GM19351 (cell line): ENCODE measurements around the gene PRR13.
"Not testable (repeated sequence)": the region's sequence is repeated elsewhere in the genome, so short reads cannot be mapped to it uniquely, and the experiment has no call there.

ENCODE experiments used
- ATAC-seq: cut with Tn5 transposase; IDR thresholded peaks from one replicate; pipeline ENCODE4 v1.9.1; 2021; ENCODE audit warnings: mild to moderate bottlenecking, moderate library complexity; ENCODE audit not compliant: unreplicated experiment

The PRR13 gene, protein sequence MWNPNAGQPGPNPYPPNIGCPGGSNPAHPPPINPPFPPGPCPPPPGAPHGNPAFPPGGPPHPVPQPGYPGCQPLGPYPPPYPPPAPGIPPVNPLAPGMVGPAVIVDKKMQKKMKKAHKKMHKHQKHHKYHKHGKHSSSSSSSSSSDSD

DNA sequence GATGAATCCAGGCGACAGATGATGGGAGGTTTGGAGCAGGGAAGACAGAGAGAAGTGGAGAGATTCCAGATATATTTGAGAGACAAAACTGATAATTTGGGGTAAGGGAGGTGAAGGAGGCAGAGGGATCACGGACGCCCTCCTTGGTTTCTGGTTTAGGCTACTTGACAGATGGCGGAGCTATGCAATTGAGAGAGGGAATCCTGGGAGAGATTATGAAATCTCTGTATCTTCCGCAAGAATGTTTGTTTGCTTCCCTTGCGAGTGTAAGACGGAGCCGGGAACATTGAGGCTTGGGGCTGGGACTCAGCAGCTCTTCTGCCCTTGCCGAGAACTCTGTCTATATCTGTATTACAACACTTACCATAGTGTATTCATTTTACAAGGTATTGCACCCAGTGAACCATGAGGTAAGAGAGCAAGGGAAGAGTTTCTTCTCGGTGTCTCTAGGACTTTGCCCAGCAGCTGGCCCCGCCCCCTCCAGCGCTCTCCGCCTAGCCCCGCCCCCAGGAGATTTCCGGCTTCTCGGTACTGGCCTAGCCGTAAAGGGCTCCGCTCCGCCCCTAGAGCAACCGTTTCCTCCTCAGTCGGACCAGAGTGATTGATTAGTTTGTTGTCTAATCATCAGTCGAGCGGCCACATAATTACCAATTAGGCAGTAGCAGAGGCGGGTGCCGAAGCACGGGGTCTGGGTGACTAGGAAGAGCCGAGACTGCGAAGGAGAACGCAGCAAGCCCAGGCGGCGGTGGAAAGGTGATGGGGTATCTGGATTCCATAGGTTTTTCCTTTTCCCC, at the start of gene PRR13:
Gene PRR13, plus strand, starts transcription at position 695 of the 794 bp plus-strand sequence. CDS start 981 bp downstream, outside the sequence.
- ATAC-seq, result peak; percentile 99

DNA sequence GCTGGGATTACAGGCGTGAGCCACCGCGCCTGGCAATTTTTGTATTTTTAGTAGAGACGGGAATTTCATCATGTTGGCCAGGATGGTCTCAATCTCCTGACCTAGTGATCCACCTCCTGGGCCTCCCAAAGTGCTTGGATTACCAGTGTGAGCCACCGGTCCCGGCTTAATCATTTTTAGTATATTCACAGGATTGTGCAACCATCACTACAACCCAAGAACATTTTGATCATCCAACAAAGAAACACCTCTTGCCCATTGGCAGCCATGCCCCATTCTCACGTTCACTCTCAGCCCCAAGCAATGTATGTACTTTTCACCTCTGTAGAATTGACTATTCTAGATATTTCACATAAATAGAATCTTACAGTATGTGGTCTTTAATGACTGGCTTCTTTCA, 41.6 kb upstream of the PRR13 start:
- no peak for ATAC-seq

DNA sequence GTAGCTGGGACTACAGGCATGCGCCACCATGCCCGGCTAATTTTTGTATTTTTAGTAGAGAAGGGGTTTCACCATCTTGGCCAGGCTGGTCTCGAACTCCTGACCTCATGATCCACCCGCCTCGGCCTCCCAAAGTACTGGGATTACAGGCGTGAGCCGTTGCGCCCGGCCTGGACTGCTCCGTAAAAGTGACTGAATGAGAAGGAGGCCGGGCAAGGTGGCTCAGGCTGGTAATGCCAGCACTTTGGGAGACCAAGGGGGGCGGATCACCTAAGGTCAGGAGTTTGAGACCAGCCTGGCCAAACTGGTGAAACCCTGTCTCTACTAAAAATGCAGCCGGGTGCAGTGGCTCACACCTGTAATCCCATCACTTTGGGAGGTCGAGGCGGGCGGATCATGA, 39.2 kb upstream of the PRR13 start:
- not testable (repeated sequence) for ATAC-seq

DNA sequence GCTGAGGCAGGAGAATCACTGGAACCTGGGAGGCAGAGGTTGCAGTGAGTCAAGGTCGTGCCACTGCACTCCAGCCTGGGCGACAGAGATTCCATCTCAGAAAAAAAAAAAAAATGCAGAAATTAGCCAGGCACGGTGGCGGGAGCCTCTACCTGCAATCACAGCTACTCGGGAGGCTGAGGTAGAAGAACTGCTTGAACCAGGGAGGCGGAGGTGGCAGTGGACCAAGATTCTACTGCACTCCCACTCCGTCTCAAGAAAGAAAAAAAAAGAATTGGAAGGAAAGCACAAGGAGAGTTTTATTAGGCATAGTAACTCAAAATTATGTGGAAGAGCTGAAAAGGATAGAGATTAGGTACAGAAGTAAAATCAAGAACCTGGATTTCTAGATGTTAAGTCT, 38.7 kb upstream of the PRR13 start:
- no peak for ATAC-seq

DNA sequence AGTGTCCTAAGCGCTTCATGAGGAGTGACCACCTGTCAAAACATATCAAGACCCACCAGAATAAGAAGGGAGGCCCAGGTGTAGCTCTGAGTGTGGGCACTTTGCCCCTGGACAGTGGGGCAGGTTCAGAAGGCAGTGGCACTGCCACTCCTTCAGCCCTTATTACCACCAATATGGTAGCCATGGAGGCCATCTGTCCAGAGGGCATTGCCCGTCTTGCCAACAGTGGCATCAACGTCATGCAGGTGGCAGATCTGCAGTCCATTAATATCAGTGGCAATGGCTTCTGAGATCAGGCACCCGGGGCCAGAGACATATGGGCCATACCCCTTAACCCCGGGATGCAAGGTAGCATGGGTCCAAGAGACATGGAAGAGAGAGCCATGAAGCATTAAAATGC, 30.6 kb upstream of the PRR13 start:
- no peak for ATAC-seq

DNA sequence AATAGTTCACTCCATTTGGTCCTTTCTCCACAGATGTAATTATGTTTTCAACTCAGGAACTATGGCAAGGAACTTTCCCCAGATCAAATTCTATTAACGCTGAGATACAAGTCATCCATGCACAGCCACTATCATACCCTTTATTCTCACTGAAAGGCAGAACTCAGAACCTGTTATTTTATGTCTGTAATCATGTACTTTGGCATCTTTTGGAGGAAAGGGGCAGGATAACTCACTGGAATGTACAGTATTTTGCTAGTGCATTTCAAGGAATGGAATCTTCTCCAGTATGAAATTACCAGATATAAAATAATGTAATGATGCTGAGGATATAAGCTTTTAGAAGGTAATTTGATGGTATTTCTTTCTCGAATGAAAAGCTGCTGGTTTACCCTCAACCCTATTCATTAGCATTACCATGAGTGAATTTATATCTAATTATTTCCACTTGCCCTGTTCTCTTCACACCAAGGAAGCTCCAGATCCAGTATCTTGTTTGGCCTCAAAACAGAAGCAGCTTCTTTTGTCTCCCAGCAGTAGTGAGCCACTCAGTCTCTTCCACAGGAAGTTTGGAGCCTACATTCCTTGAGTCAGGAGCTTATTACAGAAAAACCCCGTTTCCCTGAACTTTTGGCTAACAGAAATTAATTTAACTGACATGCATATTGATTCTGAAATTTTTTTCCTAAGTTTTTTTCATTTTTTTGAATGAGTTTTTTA, 27.9 kb upstream of the PRR13 start:
- ATAC-seq, result no peak

DNA sequence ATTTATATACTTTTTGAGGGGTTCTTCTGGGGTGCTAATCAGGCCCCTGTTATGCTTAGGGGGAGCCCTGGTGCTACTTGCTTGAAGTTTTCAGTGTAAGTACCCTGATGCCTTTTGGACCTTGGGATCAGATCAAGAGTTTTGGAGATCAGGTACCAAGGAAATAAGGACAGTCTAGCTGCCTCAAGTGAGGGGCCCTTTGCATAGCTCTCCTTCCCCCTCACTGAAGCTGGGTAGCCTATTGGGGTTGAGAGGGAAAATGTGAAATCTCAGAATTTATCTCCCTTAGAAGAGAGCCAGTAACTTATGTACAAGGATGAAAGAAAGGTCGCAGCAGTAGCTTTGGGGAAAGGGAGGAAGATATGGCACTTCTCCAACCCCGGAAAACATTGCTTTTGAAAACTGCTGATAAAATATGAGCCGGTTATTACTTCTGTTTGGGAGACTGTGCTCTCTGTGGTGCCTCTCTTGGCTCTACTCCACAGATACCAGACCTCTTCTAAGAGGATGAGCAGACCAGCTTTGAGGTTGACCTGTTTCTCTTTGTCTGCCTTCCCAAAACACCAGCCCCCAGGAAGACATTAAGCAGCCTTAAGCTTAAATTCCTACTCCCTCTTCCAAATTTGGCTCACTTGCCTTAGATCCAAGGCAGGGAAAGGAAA, 26.6 kb upstream of the PRR13 start:
- no peak for ATAC-seq

DNA sequence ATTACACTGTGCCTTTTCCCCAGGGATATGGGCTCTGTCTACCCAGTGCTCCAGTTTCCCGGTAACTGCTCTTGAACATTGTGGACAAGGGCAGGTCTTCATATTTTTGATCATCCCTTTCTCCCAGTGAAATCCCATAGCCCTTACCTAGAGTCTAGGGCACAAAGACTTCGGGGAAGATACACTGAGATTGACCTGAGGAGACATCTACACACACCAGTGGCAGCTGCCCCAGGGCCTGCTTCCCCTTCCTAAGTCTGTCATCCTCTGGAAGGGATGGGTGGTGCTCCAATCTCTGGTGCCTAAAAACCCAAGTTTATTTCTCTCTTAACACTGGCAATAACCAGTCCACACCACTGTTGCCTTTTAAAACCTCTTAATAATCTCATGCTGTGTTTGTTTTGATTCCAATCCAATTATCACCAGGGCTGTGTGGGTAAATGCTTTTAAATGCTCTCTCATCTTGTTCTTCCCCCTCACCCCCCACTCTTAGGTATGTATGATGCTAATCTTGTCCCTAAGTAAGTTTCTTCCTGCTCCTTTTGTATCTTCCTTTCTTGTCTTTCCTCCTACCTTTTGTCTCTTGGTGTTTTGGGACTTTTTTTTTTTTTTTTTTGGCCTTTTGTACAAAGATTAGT, 25.7 kb upstream of the PRR13 start:
- ATAC-seq, result not testable (repeated sequence)

DNA sequence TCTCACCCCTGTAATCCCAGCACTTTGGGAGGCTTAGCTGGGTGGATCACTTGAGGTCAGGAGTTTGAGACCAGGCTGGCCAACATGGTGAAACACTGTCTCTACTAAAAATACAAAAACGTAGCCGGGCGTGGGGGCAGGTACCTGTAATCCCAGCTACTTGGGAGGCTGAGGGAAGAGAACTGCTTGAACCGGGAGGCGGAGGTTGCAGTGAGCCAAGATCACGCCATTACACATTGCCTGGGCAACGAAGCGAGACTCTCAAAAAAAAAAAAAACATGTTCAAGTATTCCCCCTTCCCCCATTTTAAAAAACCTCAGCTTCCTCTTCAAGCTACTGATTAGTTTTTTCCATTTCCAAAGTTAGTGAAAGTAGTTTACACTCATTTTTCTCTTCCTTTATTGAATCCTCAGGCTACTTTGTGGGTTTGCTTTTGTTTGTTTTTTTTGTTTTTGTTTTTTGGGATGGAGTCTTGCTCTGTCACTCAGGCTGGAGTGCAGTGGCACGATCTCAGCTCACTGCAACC, 24.2 kb upstream of the PRR13 start:
- ATAC-seq, result not testable (repeated sequence)

DNA sequence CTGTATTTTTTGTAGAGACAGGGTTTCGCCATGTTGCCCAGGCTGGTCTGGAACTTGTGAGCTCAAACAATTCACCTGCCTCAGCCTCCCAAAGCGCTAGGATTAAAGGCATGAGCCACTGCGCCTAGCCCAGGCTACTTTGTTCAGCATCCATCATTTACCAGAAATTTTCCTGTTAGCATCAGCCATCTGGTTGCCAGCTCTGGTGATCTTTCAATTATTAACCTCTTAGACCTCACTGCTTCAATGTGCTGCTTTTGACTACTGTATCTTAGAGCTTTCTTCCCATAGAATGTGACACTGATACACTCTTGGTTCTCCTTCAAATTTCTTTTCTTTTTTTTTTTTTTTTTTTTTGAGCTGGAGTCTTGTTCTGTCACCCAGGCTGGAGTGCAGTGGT, 23.3 kb upstream of the PRR13 start:
- ATAC-seq, result no peak

DNA sequence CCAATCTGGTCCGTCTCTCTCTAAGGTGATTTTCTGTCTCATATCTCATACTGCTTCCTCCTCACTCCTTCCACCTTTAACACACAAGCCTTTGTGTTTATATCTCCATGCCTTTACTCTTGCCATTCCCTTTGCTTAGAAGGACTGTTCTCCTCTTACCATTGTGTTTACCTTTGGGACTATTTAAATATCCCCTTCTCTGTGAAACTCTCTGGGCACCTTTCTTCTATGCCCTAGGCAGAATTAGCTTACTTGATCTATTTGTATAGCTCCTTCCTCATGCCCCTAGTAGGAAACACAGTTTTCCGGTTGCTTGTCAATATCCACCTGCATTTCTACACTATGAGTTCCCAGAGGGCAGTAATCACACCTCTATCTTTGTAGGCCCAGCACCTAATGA, 21.8 kb upstream of the PRR13 start:
- no peak for ATAC-seq

DNA sequence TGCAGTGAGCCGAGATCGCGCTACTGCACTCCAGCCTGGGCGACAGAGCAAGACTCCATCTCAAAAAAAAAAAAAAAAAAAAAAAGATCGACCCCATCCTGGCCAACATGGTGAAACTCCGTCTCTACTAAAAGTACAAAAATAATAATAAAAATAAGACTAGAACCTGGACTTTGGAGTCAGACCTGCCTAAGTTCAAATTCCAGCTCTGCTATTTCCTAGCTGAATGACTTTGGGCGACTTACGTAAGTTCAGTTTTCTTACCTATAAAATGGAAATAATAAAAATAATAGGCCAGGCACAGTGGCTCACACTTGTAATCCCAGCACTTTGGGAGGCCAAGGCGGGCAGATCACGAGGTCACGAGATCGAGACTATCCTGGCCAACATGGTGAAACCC, 19.3 kb upstream of the PRR13 start:
- not testable (repeated sequence) for ATAC-seq

DNA sequence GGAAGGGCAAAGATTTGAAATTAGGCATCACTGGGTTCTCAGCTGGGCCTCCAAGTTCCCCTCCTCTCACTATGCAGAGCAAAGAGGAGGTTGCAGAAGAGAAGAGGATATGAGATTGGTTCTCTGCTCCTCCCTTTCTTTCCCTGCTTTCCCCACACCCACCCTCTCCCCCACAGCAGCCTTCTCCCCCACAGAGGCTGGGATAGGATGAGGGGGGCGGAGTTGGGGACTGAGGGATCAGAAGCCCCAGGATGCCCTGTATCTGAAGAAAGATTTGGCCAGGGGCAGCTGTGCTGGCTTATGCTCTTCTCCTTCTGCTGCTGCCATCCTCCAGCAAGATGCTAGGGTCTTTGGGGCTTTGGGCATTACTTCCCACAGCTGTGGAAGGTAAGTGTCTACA, 17.9 kb upstream of the PRR13 start, which contains the start of gene AMHR2:
Gene AMHR2, plus strand, starts transcription at position 259 of the 400 bp plus-strand sequence. Its CDS starts 80 bp downstream, at position 339.
- ATAC-seq, result no peak

DNA sequence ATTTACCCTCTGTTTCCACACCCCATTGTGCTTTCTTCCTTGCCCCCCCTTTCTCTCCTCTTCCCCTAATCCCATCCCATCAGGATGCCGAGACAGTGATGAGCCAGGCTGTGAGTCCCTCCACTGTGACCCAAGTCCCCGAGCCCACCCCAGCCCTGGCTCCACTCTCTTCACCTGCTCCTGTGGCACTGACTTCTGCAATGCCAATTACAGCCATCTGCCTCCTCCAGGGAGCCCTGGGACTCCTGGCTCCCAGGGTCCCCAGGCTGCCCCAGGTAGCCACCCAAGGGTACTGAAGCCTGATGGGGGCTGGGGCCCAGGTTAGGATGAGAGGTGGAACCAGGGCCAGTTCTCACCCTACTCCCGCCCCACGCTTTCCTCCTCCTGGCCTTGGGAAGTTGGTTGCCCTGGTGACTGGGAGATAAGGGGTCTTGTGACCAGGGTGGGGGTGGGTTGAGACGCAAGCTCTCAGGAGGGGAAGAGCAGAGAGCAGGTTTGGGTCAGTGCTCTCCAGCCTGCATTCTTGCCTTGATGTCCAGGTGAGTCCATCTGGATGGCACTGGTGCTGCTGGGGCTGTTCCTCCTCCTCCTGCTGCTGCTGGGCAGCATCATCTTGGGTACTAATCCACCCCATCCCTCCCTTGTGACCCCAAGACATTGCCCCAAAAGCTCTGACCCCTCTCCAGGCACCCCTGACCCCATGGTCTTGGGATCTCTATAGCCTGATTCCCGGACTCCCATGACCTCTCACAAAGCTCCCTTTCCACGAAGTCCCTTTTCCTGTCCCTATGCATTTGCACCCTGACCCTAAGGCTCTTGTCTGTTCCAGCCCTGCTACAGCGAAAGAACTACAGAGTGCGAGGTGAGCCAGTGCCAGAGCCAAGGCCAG, 16.7 kb upstream of the PRR13 start:
- no peak for ATAC-seq

DNA sequence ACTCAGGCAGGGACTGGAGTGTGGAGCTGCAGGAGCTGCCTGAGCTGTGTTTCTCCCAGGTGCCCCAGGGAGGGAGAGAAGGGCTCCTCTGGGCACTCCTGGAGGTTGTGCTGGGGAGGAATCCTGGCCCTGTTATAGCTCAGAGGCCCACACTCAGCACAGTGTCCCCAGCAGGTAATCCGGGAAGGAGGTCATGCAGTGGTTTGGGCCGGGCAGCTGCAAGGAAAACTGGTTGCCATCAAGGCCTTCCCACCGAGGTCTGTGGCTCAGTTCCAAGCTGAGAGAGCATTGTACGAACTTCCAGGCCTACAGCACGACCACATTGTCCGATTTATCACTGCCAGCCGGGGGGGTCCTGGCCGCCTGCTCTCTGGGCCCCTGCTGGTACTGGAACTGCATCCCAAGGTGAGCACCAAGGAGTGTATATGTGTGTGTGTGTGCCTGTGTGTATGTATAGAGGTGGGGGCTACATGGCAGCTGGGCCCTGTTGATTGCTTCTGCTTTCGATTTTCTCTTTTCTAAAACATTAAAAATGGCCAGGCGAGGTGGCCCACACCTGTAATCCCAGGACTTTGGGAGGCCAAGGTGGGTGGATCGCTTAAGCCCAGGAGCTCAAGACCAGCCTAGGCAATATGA, 15.9 kb upstream of the PRR13 start:
- ATAC-seq, result no peak

DNA sequence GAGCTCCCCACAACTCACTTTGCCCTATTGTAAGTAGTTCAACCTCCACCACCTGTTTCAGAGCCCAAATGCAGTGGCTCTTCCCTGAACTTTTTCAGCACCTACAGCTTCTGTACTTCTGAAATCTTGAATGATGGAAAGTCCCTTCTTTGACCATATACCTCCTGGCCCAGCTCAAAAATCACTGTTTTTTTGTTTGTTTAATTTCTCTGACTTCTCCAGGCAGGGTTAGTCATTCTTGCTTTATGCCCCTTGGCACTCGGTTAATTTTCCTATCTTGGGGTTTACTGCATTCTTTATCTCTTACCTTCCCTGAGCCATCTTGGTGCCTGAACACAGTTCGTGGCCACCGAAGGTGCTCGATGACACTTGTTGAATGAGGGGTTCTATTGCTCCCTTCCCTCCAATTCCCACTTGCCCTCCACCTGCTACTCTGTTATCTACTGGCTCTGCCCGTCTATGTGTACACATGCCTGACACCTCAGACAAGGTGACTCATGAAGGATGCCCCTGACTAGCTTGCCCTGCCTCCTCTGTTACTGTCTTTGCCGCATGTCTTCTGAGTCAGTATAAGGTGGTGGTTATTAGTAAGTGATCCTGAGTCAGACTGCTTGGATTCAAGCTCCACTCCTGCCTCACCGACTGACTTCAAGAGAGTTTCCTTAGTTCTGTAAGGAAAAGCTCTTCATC, 13.5 kb upstream of the PRR13 start:
- no peak for ATAC-seq

DNA sequence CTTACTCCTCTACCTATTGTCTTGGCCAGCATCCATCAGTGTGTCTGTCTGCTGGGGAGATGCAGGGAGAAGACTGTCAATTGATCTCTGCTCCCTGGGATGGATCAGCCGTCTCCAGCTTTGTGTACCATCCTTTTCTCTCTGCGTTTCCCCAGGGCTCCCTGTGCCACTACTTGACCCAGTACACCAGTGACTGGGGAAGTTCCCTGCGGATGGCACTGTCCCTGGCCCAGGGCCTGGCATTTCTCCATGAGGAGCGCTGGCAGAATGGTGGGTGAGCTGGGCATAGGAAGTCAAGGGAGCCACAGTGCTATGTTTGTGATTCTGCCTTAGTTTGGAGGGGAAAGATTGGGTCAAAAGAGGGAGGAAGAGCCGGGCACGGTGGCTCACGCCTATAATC, 12.8 kb upstream of the PRR13 start:
- no peak for ATAC-seq

DNA sequence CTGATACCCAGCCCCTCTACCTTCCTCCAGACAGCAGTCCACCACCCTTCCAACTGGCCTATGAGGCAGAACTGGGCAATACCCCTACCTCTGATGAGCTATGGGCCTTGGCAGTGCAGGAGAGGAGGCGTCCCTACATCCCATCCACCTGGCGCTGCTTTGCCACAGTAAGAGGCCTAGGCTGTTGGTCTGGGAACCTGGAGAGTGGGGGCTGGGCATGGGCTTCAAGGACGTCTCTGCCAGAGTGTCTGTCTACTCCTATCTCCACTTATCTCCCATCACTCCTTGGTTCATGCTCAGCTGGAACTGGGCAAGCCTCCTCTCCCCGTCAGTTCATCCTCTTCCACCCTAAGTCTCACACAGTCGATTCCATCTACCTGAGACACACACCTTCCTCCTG, 11.4 kb upstream of the PRR13 start:
- no peak for ATAC-seq

DNA sequence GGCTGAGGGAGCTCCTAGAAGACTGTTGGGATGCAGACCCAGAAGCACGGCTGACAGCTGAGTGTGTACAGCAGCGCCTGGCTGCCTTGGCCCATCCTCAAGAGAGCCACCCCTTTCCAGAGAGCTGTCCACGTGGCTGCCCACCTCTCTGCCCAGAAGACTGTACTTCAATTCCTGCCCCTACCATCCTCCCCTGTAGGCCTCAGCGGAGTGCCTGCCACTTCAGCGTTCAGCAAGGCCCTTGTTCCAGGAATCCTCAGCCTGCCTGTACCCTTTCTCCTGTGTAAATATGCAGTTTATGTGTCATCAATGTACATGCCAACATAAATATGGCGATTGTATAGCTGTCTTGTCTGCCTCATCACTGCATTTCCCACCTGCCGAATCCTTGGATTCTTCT, 10.3 kb upstream of the PRR13 start:
- ATAC-seq, result no peak
